LNCAP (cell line): ENCODE results near the gene YES1.

ENCODE experiments used
- TF ChIP-seq, protein P1 (sequence below): fragments of 450-650 bp; IDR thresholded peaks from 2 replicates; pipeline ENCODE4 v1.5.1; 2017; ENCODE audit warnings: mild to moderate bottlenecking

YES1 gene

DNA sequence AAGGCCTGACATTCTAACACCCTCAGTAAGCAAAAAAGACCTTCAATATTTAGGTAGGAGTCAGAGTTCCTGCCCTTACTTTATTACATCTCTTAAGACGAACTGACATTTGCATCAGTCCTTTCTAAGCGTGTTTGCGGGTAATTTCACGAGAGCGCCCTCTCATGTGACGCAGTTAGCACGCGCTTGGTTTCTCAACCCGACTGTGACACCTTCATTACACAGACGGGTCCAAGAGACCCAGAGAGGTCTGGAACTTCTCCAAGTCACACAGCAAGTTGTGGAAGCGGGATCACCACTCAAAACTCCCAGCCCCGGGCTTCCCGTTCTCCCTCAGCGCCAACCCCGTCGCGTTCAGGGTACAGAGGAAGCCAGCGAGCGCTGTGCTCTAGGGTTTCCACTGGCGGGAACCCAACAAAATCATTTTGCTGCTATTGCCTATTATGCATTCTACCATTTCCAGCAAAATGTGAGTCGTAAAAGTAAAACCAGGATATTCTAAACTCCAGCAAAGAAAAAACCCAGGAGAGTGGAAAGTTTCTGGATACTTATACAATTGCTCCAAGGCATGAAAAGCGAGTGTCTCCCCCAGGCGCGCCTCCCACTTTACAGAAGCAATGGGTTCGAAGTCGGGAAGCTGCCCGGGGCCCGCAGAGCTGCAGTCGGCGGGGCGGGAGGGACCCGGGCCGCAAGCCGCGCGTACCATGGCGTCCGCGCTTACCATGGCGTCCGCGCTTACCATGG is 100.2 kb downstream of the YES1 start:
- TF ChIP-seq, protein P1, sequence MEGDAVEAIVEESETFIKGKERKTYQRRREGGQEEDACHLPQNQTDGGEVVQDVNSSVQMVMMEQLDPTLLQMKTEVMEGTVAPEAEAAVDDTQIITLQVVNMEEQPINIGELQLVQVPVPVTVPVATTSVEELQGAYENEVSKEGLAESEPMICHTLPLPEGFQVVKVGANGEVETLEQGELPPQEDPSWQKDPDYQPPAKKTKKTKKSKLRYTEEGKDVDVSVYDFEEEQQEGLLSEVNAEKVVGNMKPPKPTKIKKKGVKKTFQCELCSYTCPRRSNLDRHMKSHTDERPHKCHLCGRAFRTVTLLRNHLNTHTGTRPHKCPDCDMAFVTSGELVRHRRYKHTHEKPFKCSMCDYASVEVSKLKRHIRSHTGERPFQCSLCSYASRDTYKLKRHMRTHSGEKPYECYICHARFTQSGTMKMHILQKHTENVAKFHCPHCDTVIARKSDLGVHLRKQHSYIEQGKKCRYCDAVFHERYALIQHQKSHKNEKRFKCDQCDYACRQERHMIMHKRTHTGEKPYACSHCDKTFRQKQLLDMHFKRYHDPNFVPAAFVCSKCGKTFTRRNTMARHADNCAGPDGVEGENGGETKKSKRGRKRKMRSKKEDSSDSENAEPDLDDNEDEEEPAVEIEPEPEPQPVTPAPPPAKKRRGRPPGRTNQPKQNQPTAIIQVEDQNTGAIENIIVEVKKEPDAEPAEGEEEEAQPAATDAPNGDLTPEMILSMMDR = peak; percentile 38; the same call in 1 of the 2 replicates

DNA sequence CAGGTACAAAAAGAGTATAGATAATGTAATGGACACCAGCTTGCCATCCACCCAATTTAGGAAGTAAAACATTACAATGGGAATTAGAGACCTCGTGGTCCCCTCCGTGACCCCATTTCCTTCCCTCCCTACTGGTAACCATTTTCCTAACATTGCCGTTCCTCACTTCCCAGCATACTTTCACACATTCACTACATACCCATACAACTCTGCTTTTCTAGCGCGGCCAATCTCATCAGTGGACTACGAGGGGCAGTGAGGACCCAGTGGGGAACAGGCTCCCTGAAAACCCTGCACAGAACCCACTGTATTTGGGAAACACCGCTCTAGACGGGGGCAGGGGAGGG is 100.8 kb downstream of the YES1 start:
- TF ChIP-seq, protein P1 = no peak

DNA sequence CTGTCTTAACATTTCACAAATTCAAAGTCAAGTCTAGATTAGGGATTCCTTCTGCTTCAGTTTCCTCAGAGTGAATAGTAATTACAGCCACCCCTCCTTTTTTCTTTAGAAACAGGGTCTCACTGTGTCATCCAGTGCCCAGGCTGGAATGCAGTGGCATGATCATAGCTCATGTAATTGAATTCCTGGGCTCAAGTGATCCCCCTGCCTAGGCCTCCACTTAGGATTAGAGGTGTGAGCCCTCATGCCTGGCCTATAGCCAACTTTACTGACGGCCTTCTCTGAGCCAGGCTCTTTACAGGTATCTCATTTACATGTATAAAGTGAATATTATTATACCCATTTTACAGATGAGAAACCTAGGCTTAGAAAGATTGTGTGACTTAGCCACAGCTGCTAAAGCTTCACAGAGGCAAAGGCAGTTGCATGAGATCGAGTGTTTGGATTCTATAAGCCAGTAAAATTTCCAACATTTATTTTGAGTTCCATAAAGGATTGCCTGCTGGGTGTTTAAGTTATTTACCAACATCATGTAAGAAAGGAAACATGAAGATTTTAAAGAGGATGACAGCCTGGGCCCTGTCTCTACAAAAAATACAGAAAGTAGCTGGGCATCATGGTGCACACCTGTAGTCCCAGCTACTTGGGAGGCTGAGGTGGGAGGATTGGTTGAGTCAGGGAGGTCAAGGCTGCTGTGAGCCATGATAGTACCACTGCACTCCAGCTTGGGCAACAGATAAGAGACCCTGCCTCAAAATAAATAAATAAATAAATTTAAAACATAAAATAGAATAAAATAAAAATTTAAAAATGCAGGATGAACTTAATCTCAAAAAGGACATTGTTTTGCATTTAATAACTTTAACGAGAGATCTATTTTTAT is 101.4 kb downstream of the YES1 start:
- TF ChIP-seq, protein P1 = no peak

DNA sequence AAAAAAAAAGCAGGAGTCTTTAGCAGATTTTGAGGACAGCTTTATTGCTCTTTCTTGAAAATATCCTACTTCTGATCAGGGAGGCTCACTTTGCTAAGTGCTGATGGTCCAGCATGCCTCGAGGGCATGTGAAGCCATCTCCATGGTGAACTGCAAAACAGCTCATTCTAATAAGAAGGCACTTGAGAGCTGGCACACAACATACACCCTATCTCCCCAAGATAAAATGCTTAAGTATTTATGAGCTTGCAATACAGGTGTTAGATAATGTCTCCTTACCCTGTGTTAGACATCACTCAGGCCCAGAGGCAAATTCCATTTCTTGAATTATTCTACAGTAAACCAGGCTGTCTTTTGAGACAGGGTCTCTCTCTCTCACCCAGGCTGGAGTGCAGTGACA is 102.3 kb downstream of the YES1 start:
- TF ChIP-seq, protein P1 = no peak

DNA sequence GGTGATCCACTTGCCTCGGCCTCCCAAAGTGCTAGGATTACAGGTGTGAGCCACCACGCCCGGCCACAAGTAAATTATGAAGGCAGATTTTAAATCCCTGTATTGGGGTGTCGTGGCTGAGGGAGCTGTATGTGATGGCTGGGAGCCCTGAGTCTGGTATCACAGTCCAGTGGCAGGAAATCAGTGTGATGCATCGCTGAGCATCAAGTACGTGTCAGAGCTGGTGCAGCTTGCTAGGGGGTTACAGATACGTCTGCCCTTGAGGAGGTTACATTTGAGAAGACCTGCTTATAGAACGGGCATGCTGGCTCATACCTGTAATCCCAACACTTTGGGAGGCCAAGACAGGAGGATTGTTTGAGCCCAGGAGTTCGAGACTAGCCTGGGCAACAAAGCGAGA is 103.9 kb downstream of the YES1 start:
- TF ChIP-seq, protein P1 = no peak

DNA sequence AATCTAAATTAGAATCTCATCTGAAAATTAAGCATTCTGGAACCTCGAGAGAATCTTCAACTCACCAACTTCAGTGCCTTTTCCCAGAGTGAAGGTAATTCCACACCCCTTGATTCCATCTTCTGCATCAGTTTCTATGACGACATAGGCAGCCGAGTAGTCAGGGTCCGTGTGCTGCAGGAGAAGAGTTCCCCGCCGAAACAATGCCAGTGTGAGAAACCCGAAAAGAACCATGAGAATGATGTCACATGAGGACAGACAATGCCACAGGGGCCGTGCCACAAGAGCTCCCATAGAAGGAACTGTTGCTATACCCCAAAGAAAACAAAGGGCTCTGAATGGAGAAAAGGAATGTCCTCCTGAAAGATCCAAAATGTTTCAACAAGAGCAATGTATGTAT is 105.6 kb downstream of the YES1 start:
- TF ChIP-seq, protein P1 = no peak

DNA sequence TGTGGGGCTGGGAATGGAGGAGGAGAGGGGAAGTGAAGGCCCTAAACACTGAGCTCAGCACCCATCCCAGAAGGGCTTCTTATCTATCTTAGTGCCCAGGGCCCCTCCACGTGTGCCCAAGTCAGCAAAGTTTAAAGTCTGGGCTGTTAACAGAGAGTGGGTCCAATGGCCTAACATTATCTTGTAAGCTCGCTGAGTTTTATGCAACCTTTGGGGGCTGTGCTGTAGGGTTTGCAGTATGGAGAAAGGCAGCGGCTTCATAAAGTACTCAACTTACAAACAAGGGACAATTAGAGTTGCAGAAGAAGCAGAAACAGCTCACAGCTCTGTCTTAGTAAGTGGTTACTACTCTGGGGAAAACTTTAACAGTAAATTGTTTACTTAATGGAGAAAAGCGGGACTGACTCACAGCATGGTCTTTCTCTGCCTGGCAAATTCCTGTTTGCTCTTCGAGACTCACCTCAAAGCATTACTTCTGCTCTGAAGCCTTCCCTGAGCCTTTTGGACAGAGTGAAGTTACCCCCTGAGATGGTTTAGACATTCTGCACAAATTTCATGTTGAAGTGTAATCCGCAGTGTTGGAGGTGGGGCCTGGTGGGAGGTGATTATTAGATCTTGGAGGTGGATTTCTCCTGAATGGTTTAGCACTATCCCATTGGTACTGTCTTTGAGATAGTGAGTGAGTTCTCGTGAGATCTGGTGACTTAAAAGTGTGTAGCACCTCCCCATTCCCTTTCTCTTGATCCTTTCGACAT is 108.7 kb downstream of the YES1 start:
- TF ChIP-seq, protein P1 = no peak
